Measurements from ENCODE around the gene PTPN14.

DNA sequence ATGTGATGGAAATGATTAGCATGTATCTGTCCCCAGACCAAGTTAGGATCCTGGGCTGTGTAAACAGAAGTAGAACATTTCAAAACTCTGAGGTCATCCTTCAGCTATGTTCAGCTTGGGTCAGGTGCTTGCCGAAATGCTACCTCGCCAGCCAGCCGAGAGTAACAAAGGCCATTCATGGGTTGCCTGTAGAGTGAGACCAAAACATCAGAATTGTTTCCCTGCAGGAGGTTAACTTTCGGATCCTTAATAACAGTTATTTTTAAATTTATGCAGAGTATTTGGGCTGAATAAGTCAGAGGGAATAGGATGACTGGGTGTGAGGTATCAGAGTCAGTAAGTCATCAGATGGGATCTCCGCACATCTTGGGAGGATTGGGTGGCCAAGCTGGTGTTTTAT lies 234.8 kb downstream of the PTPN14 start:
- TF ChIP-seq POLR2AphosphoS5 (IDR thresholded peaks at IDR 0.05; ENCODE audit: low read depth, low read length) (no peak), SIN3A (IDR thresholded peaks at IDR 0.05; ENCODE audit: borderline replicate concordance, insufficient read depth, low read depth, low read length) (no peak), TCF7L2 (IDR thresholded peaks at IDR 0.05; ENCODE audit: low read depth, low read length) (no peak)
- TF ChIP-seq, protein P1, sequence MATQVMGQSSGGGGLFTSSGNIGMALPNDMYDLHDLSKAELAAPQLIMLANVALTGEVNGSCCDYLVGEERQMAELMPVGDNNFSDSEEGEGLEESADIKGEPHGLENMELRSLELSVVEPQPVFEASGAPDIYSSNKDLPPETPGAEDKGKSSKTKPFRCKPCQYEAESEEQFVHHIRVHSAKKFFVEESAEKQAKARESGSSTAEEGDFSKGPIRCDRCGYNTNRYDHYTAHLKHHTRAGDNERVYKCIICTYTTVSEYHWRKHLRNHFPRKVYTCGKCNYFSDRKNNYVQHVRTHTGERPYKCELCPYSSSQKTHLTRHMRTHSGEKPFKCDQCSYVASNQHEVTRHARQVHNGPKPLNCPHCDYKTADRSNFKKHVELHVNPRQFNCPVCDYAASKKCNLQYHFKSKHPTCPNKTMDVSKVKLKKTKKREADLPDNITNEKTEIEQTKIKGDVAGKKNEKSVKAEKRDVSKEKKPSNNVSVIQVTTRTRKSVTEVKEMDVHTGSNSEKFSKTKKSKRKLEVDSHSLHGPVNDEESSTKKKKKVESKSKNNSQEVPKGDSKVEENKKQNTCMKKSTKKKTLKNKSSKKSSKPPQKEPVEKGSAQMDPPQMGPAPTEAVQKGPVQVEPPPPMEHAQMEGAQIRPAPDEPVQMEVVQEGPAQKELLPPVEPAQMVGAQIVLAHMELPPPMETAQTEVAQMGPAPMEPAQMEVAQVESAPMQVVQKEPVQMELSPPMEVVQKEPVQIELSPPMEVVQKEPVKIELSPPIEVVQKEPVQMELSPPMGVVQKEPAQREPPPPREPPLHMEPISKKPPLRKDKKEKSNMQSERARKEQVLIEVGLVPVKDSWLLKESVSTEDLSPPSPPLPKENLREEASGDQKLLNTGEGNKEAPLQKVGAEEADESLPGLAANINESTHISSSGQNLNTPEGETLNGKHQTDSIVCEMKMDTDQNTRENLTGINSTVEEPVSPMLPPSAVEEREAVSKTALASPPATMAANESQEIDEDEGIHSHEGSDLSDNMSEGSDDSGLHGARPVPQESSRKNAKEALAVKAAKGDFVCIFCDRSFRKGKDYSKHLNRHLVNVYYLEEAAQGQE (IDR thresholded peaks at IDR 0.05; ENCODE audit: insufficient read depth in 1 of 2, low read depth in 2 of 2, low read length in 1 of 2): no peak
- TF ChIP-seq, protein P2, sequence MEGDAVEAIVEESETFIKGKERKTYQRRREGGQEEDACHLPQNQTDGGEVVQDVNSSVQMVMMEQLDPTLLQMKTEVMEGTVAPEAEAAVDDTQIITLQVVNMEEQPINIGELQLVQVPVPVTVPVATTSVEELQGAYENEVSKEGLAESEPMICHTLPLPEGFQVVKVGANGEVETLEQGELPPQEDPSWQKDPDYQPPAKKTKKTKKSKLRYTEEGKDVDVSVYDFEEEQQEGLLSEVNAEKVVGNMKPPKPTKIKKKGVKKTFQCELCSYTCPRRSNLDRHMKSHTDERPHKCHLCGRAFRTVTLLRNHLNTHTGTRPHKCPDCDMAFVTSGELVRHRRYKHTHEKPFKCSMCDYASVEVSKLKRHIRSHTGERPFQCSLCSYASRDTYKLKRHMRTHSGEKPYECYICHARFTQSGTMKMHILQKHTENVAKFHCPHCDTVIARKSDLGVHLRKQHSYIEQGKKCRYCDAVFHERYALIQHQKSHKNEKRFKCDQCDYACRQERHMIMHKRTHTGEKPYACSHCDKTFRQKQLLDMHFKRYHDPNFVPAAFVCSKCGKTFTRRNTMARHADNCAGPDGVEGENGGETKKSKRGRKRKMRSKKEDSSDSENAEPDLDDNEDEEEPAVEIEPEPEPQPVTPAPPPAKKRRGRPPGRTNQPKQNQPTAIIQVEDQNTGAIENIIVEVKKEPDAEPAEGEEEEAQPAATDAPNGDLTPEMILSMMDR (IDR thresholded peaks at IDR 0.05): no peak

Measured in Panc1 (cell line).